Omental fat pad (tissue), 4 donors: ENCODE data around the gene ADGRF3. TPM values are rescaled to one million over a fixed set of nuclear protein-coding genes. Genes with fewer than 3 reads are reported as not detected.
"Not testable (repeated sequence)": the region's sequence is repeated elsewhere in the genome, so short reads cannot be mapped to it uniquely, and the experiment has no call there.

Experiments
- ATAC-seq: fragments of 150-250 bp; one replicate; pipeline ENCODE4 v1.9.1; 2016; ENCODE audit warnings: mild to moderate bottlenecking, moderate library complexity; ENCODE audit not compliant: low FRiP score
- DNase-seq: peaks from one replicate; pipeline ENCODE4 v3.0.0-alpha.2; 2019; ENCODE audit warnings: low spot score
- CTCF ChIP-seq, 3 donors: fragments of 450-650 bp; IDR thresholded peaks; one replicate each; pipeline ENCODE4 v1.5.1; 2016 to 2017; ENCODE audit warnings: antibody characterized with exemption in 3 of 3, mild to moderate bottlenecking in 3 of 3, moderate library complexity in 2 of 3
- total RNA-seq, 4 donors: library from RNA; depleted of rRNA; stranded (reverse); fragments of >200 nt; gene quantifications; one replicate each; pipeline ENCODE4 v1.1.0, GENCODE V29; 2016

ADGRF3 gene
- total RNA-seq, 4 donors from 2014 or later = 0.09 TPM; not detected in 3

DNA sequence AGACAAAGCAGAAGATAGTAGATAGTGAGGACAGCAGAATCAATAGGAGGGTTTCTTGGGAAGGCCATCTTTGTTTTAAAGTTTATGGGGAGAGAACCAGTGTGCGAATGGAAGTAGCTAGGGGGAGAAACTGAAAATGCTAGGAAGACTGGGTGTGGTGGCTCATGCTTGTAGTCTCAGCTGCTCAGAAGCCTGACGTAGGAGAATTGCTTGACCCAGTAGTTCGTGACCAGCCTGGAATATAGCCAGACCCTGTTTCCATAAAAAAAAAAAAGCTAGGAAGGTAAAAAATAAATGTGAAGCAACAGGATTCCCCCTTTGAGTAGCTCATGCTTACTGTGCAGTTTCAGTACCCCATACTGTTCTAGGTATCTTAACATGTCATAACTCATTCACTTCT lies 36.0 kb upstream of the ADGRF3 start:
- no peak for ATAC-seq
- no peak for DNase-seq
- TF ChIP-seq CTCF (IDR thresholded peaks at IDR 0.05) = no peak

GRCh38 chr2:26380281-26380680 lies 33.7 kb upstream of the ADGRF3 start:
- no peak for TF ChIP-seq CTCF (IDR thresholded peaks at IDR 0.05)
- ATAC-seq = no peak
- no peak for DNase-seq

- ATAC-seq = no peak
- no peak for TF ChIP-seq CTCF (IDR thresholded peaks at IDR 0.05)
- DNase-seq = no peak
Measured at GRCh38 chr2:26376799-26377198, 30.2 kb upstream of the ADGRF3 start.

- DNase-seq, ATAC-seq: not testable (repeated sequence)
Measured at GRCh38 chr2:26370909-26371308, 24.3 kb upstream of the ADGRF3 start.

- not testable (repeated sequence) for ATAC-seq, DNase-seq
Measured at GRCh38 chr2:26369664-26370063, 23.1 kb upstream of the ADGRF3 start.

GRCh38 chr2:26366957-26367356 lies 20.4 kb upstream of the ADGRF3 start:
- ATAC-seq = no peak
- DNase-seq = no peak
- no peak for TF ChIP-seq CTCF (IDR thresholded peaks at IDR 0.05)

- ATAC-seq (no peak), DNase-seq (no peak)
- no peak for TF ChIP-seq CTCF (IDR thresholded peaks at IDR 0.05)
Measured at GRCh38 chr2:26364669-26365068, 18.1 kb upstream of the ADGRF3 start.

DNA sequence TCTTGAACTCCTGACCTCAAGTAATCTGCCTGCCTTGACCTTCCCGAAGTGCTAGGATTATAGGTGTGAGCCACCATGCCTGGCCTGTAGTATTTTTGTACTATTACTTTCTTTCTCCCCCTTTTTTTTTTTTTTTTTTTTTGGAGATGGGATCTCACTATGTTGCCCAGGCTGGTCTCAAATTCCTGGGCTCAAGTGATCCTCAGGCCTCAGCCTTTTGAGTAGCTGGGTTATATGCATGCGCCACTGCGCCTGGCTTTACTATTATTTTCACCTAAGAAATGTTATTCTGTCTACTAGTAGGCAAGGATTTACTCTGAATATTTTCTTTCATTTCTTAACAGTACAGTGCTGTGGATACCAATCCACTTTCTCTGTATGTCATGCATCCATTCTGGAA lies 17.4 kb upstream of the ADGRF3 start:
- no peak for TF ChIP-seq CTCF (IDR thresholded peaks at IDR 0.05)
- no peak for ATAC-seq

More for the DNA sequence above, 17.4 kb upstream of the ADGRF3 start:
- no peak for DNase-seq
